ENCODE data around the gene CCDC102A.

DNA sequence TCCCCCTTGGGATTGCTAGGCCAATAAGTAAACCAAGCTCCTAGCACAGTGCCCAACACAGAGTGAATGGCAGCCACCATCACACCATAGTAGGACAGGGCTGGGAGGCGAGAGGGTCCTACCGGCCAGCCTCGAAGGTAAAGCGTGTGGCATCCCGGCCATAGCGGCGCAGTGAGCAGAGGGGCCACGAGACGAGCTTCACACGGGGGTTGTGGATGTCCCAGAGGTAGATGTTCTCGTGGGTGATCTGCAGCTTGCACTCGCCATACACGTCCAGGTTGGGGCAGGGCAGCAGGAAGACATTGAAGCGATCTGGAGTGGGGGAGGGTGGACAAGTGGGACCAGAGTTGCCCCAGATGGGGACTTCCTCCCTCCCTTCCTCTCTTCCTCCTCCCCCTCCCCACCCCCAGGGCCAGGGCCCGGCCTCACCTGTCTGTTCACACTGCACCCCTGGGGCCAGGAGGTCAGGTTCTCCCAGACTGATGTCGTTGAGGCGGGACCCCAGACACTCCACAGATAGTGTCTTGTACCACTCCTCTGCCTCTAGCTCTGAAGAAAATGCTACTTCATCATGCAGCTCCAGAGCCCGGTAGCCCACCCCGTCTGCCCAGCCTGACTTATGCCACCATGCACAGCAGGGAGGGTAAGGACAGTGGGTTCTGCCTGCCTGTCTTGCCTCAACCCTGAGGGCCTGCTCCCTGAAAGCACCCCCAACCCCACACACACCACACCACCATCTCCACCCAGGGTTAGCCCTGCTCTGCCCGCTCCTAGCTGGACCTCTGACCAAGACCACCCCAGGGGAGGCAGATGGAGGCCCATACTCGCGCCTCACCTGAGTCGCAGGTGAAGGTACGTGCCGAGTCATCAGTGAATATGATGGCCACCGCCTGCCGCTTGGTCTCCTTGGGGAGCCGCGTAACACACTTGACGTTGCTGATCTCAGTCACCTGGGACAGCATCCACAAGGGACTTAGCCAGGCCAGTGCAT is 61.4 kb downstream of the CCDC102A start:
- TF ChIP-seq CTCF (IDR thresholded peaks at IDR 0.05) (no peak), POLR2AphosphoS5 (IDR thresholded peaks at IDR 0.05) (no peak), POLR2A (IDR thresholded peaks at IDR 0.05) (no peak)

All from gastroesophageal sphincter (tissue), 3 donors.